GOT3 (cell line): ENCODE measurements around the gene C2orf92.
"Not testable (repeated sequence)": the region's sequence is repeated elsewhere in the genome, so short reads cannot be mapped to it uniquely, and the experiment has no call there.

Source experiments
- DNase-seq: peaks from one replicate; lab custom pipeline; 2025; ENCODE audit warnings: mixed read lengths; lab: John Stamatoyannopoulos, UW

Gene C2orf92

DNA sequence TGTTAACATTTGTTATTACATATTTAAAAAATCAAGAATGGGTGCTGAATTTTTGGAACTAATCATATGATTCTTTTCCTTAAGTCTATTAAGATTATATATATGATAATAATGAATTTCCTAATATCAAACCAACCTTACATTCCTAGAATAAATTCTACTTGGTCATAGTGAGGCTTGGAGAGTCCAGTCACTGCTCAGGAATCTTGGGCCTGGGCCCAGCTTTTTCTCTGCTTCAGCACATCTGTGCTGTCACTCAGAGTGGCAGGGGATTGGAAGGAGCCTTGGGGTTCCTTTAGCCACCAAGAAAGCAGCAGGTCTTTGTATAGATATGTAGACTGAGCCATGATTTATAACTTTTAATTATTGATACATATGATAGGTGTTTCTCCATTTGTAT, 24.0 kb downstream of the C2orf92 start:
- DNase-seq: no peak

- DNase-seq: no peak
Measured at GRCh38 chr2:97695744-97696143, 26.2 kb downstream of the C2orf92 start.

DNA sequence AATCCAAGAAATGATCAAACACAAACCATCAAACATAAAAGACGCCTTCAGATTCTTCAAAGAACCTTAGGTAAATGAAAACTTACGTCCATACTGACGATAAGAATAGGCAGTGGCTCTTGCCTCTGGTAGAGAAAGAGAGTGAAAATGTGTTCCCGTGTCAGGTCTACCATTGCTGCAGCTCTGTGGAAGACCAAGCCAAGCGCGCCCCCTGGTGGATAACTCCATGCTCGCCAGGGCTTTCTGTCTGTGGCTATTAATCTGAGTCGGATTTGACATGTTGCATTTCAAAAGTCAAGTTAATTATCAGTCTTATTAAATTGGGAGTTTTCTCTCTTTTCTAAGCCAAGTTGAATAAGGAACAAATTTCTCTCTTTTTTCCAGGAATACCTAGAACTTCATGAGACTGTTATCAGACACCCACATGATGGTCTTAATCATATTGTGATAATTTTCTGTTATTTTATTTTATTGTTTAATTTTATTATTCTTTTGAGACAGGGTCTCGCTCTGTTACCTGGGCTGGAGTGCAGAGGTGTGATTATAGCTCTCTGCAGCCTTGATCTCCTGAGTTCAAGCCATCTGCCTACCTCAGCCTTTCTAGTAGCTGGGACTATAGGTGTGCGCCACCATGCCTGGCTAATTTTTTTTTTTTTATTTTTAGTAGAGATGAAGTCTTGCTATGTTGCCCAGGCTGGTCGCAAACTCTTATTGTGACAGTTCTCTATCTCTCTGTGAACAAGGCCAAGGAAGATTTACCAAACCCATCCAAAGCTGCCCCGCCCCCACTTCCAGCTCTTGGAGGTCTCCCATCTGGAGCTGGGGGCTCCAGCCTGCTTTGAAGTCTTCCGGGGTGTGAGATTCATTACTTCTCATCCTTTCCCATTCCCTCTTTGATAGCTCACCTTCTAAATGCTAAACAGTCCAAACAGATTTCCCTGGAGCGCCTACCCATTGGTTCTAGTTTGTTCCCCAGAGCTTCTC, 28.0 kb downstream of the C2orf92 start:
- peak; percentile 15 for DNase-seq

DNA sequence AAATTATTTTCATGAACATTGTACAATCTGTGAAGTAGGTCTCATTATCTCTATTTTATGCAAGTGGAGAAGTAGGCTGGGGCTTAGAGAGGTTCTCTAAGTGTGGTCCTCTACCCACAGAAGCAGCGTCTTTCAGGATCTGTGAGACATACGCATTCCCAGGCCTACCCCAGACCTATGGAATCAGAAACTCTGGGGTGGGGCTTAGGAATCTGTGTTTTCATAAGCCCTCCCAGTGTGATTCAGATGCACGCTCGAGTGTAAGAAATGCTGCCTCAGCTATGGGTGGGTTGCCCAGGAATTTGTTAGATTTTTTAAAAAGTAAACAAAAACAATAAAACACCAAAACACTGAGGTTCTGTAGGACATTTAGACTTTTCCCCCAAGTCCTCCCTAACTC, 29.0 kb downstream of the C2orf92 start:
- no peak for DNase-seq

DNA sequence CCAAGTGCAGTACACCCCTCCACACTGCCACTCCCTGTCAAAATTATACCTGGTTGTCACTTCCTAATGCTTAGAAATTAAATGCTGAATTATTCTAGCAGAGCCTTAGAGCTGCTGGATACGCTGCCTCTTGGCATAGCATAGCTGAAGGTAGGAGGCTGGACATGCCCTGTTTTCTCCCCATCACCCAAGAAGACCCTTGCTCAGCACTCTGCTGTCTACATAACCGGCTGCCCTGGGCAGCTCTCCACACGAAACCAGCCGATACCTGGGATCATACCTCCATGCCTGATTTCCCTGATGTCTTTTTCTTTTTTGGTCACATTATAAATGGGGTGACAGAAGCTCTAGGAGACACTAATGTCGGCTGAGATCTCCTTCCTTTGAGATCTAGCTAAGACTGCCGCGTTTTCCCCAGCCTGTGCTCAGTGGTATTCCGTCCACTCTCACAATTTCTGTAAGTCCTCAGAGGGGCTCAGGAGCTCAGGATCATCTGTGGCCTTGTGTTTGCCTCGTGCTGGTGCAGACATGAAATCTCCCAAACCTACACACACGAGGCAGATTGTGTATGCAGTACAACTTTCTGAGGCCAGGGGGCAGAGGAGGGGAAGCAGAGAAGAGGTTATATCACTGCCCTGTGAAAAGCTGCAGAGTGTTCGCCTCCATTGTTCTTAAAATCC, 30.4 kb downstream of the C2orf92 start:
- DNase-seq: no peak

GRCh38 chr2:97701186-97701585, 31.7 kb downstream of the C2orf92 start:
- DNase-seq: no peak

- no peak for DNase-seq
Measured at GRCh38 chr2:97701851-97702465, 32.4 kb downstream of the C2orf92 start.

- no peak for DNase-seq
Measured at GRCh38 chr2:97702731-97703470, 33.4 kb downstream of the C2orf92 start.

DNA sequence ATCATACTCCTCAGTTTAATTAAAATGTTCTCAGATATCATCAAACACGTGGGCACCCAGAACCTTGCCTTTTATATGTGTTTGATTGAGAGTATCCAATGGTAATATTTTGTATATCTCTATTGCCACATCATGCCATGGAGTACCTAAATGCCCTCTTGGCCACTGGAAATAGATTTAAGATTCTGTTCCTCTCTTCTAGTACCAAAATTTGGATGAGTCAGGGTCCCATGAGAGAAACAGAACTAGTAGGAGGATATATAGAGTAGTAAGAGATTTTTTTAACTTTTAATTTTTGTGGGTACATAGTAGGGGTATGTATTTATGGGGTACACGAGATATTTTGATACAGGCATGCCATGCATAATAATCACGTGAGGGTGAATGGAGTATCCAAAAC, 34.2 kb downstream of the C2orf92 start:
- DNase-seq: no peak

DNA sequence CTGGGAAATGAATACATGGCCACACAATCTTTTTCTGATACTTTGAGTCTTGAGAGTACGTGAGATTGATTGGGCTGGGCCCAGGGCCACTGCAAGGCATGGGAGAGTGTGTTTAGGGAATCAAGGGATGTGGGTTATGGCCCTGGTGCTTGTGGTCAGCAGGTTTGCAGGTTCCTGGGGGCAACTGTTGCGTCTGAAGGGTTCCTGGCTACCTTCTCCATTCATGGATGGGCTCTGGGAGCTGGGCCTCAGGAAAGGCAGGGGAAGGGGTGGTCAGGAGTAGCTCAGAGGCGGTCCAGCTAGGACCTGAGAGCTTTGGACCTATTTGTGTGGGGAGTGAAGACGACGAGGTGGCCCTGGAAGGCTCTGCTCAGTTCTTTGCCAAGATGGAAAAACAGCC, 35.5 kb downstream of the C2orf92 start:
- no peak for DNase-seq

GRCh38 chr2:97706112-97706511, 36.6 kb downstream of the C2orf92 start:
- no peak for DNase-seq

GRCh38 chr2:97706708-97707345, 37.3 kb downstream of the C2orf92 start:
- DNase-seq: no peak

GRCh38 chr2:97707362-97708047, 38.0 kb downstream of the C2orf92 start:
- DNase-seq: no peak

DNA sequence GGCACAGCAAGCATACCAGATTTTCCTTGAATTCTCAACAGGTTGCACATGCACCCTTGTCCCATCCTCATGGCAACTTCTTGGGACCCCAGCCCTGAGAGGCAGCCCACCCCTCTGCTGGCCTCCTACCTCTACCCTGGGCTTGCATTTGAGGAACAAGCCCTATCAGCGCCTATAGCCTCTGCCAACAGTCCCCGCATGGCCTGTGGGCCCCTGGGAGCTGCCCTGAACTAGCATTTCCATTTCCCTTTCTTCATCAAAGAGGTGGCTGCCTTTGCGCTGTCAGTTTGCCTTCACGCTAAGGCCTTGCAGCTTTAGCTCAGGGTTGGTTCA, 38.5 kb downstream of the C2orf92 start:
- DNase-seq: no peak

DNA sequence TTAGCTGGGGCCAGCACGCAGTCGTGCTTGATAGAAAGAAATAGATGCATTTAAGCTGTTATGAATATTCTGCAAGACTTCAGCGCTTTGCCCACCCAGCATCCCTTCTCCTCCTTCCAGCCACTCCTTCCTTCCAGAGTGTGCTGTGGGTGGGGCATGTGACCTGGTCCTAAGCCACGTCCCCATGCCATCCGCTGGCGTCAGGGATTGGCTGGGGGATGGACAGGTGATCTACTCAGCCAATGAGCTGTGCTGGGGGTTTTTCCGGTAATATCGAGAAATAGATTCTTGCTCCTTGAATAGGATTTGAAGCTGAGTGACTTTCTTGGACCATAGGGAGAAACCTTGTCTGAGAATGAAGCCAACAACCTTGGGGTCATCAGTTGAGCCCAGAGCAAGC, 39.1 kb downstream of the C2orf92 start:
- no peak for DNase-seq

DNA sequence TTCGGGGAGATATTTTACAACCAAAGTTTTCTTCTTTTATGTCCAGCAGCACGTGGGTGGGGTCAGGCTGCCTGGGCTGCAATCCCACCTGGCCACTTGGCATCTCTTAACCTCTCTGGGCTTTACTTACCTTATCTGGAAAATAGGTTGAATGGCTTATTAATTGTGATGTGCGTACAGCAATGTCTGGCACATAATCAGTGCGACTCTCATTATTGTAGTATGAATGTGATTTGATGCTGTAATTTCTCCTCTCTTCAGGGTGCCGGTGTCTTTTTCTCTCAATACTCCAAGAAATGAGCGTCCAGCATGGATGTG, 41.8 kb downstream of the C2orf92 start:
- no peak for DNase-seq

DNA sequence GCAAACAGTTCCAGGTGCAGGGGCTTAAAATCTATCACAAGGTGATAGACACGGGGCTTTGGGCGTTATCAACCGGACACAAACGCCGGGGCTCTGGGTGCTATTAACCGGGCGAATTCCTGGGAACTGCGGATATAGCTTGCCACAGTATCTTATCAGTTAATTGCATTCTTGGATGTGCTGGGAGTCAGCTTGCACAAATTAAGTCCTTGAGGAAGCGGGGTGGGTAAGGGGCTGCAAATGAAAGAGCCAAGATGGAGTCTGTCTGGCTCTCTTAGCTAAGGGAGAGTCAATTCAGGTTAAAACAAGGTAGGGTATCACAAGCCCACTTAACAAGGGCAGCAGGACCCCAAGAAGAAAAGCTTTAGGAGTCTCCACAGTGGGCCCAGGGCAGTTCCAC, 42.7 kb downstream of the C2orf92 start:
- not testable (repeated sequence) for DNase-seq

- DNase-seq: no peak
Measured at GRCh38 chr2:97712693-97713295, 43.3 kb downstream of the C2orf92 start.

- no peak for DNase-seq
Measured at GRCh38 chr2:97713296-97714083, 44.0 kb downstream of the C2orf92 start, which contains the start of gene ZAP70. Gene ZAP70 (plus strand): TSS chr2:97713576. CDS start chr2:97724037, 10,461 bp downstream.
